Erythroblast (primary cell): ENCODE measurements around the gene URM1.

Source experiments
- GATA1 ChIP-seq: IDR thresholded peaks from 2 replicates; pipeline ENCODE4 v1.6.1; 2011; ENCODE audit warnings: low read depth, mild to moderate bottlenecking, control low read depth, low read length, moderate library complexity
- POLR2A ChIP-seq: IDR thresholded peaks from 2 replicates; pipeline ENCODE4 v1.6.1; 2011; ENCODE audit warnings: mild to moderate bottlenecking, low read length

DNA sequence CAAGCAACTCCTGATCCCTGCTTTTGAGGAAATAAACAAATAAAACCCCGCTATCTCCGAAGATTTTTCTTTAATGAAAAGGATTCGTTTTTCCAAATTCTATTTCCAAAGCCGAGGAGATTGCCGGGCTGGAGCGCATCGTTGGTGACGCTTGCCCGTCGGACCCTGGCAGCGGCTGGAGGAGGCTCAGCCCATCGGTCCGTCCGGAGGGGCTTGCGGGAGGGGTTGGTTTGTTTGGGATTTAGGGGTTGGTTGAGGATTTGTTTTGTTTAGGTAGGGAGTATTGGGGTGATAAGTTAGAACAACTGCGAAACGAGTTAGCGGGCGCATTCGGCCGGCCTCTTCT, 20.8 kb downstream of the URM1 start:
- TF ChIP-seq POLR2A (no peak), GATA1 (no peak)
